OCI-LY7 (cell line): ENCODE results near the gene NHLRC1. TPM values are rescaled to one million over a fixed set of nuclear protein-coding genes. Genes with fewer than 3 reads are reported as not detected.

Experiments
- BruUV-seq: library from RNA; stranded (reverse); fragments of 400-500 nt; replicated peaks from 2 replicates; lab custom pipeline; 2021; lab: Mats Ljungman, UMichigan
- CTCF ChIA-PET: fragments of 300-600 bp; sonication (Branson Sonifier 250); formaldehyde crosslinking; loops from one replicate; lab custom pipeline; 2022; ENCODE audit warnings: antibody characterized with exemption; ENCODE audit not compliant: unreplicated experiment; lab: Charles Lee
- POLR2A ChIA-PET: fragments of 300-600 bp; sonication (Branson Sonifier 250); formaldehyde crosslinking; loops from one replicate; lab custom pipeline; 2022; ENCODE audit warnings: antibody characterized with exemption; lab: Charles Lee
- DNase-seq: peaks from one replicate; pipeline ENCODE4 v3.0.0-alpha.2; 2015; ENCODE audit warnings: low spot score
- H2AFZ ChIP-seq: fragments of 200-600 bp; sonication (generic), shearing (Covaris generic); 2 replicates; pipeline ENCODE4 v1.6.1; 2014; ENCODE audit warnings: mild to moderate bottlenecking, antibody characterized with exemption, low read length, moderate library complexity
- H3K27ac ChIP-seq: fragments of 200-600 bp; sonication (generic); 2 replicates; pipeline ENCODE4 v1.5.1; 2014; ENCODE audit warnings: mixed run types, low read depth, mild to moderate bottlenecking, moderate library complexity, low read length, inconsistent platforms; ENCODE audit not compliant: poor library complexity, severe bottlenecking
- H3K36me3 ChIP-seq: fragments of 200-600 bp; sonication (generic); 2 replicates; pipeline ENCODE4 v1.6.1; 2014; ENCODE audit warnings: mild to moderate bottlenecking, antibody characterized with exemption, low read length, moderate library complexity, mixed read lengths; ENCODE audit not compliant: insufficient read depth
- H3K4me1 ChIP-seq: fragments of 200-600 bp; sonication (generic); 2 replicates; pipeline ENCODE4 v1.5.1; 2014; ENCODE audit warnings: mild to moderate bottlenecking, low read length; ENCODE audit not compliant: insufficient read depth, poor library complexity, severe bottlenecking
- H3K4me2 ChIP-seq: fragments of 200-600 bp; sonication (generic); 2 replicates; pipeline ENCODE4 v1.6.1; 2014; ENCODE audit warnings: mild to moderate bottlenecking, low read length
- H3K4me3 ChIP-seq: fragments of 200-600 bp; sonication (generic); 2 replicates; pipeline ENCODE4 v1.5.1; 2014; ENCODE audit warnings: mild to moderate bottlenecking, low read depth, low read length; ENCODE audit not compliant: poor library complexity, severe bottlenecking
- H3K79me2 ChIP-seq: fragments of 200-600 bp; sonication (generic); 2 replicates; pipeline ENCODE4 v1.6.1; 2016; ENCODE audit warnings: low read depth, mild to moderate bottlenecking, low read length, moderate library complexity, mixed read lengths; ENCODE audit not compliant: insufficient read depth
- H3K9me2 ChIP-seq: fragments of 200-600 bp; sonication (generic); 2 replicates; pipeline ENCODE4 v1.6.1; 2016; ENCODE audit warnings: mild to moderate bottlenecking, low read length, mixed read lengths; ENCODE audit not compliant: insufficient read depth
- H3K9me3 ChIP-seq: fragments of 200-600 bp; sonication (generic); 2 replicates; pipeline ENCODE4 v1.6.1; 2014; ENCODE audit warnings: mild to moderate bottlenecking, mixed run types, low read length, mixed read lengths
- H4K20me1 ChIP-seq: fragments of 200-600 bp; sonication (generic); 2 replicates; pipeline ENCODE4 v1.6.1; 2014; ENCODE audit warnings: mild to moderate bottlenecking, antibody characterized with exemption, low read length, moderate library complexity, mixed read lengths; ENCODE audit not compliant: insufficient read depth
- CTCF ChIP-seq: fragments of 200-600 bp; sonication (generic); conservative IDR thresholded peaks from 2 replicates; pipeline ENCODE4 v1.5.1; 2014; ENCODE audit warnings: mild to moderate bottlenecking, antibody characterized with exemption, low read length, moderate library complexity, mixed read lengths
- EZH2phosphoT487 ChIP-seq: fragments of 200-600 bp; sonication (generic); IDR thresholded peaks from 2 replicates; pipeline ENCODE4 v1.6.1; 2018; ENCODE audit warnings: low read depth, borderline replicate concordance, mild to moderate bottlenecking, mixed run types, antibody characterized with exemption, low read length, moderate library complexity, mixed read lengths
- intact Hi-C: fragments of 100-400 bp; cut with micrococcal nuclease; formaldehyde crosslinking; loops from one replicate; pipeline ENCODE4 v1.10.0; 2022; ENCODE audit not compliant: unreplicated experiment
- total RNA-seq, 2 experiments: library from RNA; depleted of rRNA in 1 of 2; stranded (reverse); fragments of >200 nt in 1 of 2; shearing (Covaris generic) in 1 of 2; gene quantifications; 2 replicates each; pipeline ENCODE4 v1.2.3, GENCODE V29; 2014 to 2022

Gene NHLRC1
- total RNA-seq, 2 experiments from 2014 or later = not detected

- POLR2A ChIA-PET = interaction anchor here (0.6 to 0.7 kb wide), 4 partner anchors 15 to 1787 kb away, joined by 4 to 6 read pairs (median 4); no protein-coding TSS in a partner anchor
- no TSS peak for BruUV-seq
- no peaks in the 10 kb centered on the region for H4K20me1 ChIP-seq
- H3K4me1 ChIP-seq = no peaks in the 10 kb centered on the region
- no peak for DNase-seq
- H3K4me3 ChIP-seq = no peak overlapping the region
- H3K27ac ChIP-seq = no peak overlapping the region
- no peak overlapping the region for H3K4me2 ChIP-seq
- H3K36me3 ChIP-seq = no peaks in the 10 kb centered on the region
- CTCF ChIA-PET = no interaction called here
- H3K79me2 ChIP-seq = no peaks in the 10 kb centered on the region
- H3K9me2 ChIP-seq = no peaks in the 10 kb centered on the region
- H2AFZ ChIP-seq = no peak overlapping the region
- H3K9me3 ChIP-seq = no peaks in the 10 kb centered on the region
- intact Hi-C loops = no loop called here
- TF ChIP-seq EZH2phosphoT487 (no peak), CTCF (no peak)
These were observed 3.2 kb downstream of the NHLRC1 start for GRCh38 chr6:18119236-18119635.

- POLR2A ChIA-PET = interaction anchor here (0.6 to 0.7 kb wide), 2 partner anchors 1699 to 1788 kb away, joined by 4 to 6 read pairs; no protein-coding TSS in a partner anchor
- DNase-seq = no peak
- Histone ChIP-seq H3K4me3 (no peak overlapping the region), H2AFZ (no peak overlapping the region), H3K79me2 (no peaks in the 10 kb centered on the region), H3K27ac (no peak overlapping the region), H4K20me1 (no peaks in the 10 kb centered on the region), H3K4me2 (no peak overlapping the region), H3K9me2 (no peaks in the 10 kb centered on the region), H3K4me1 (no peaks in the 10 kb centered on the region), H3K36me3 (no peaks in the 10 kb centered on the region), H3K9me3 (no peaks in the 10 kb centered on the region)
- no TSS peak for BruUV-seq
- no peak for TF ChIP-seq EZH2phosphoT487
- TF ChIP-seq CTCF = no peak
- CTCF ChIA-PET = interaction anchor here (1.0 kb wide), 1 partner anchor 32 kb away, joined by 3 read pairs; no protein-coding TSS in a partner anchor
- intact Hi-C loops = no loop called here
These were observed 4.1 kb downstream of the NHLRC1 start for GRCh38 chr6:18118330-18118729.

GRCh38 chr6:18117136-18117535 is 5.3 kb downstream of the NHLRC1 start:
- no peak for DNase-seq
- CTCF ChIA-PET = interaction anchor here (1.0 kb wide), 1 partner anchor 33 kb away, joined by 3 read pairs; no protein-coding TSS in a partner anchor
- POLR2A ChIA-PET = no interaction called here
- TF ChIP-seq EZH2phosphoT487 (no peak), CTCF (no peak)
- H3K4me3 ChIP-seq = no peak overlapping the region
- H3K4me2 ChIP-seq = no peak overlapping the region
- H3K9me3 ChIP-seq = no peaks in the 10 kb centered on the region
- no peak overlapping the region for H2AFZ ChIP-seq
- H3K27ac ChIP-seq = no peak overlapping the region
- no peaks in the 10 kb centered on the region for H3K36me3 ChIP-seq
- H4K20me1 ChIP-seq = no peaks in the 10 kb centered on the region
- no TSS peak for BruUV-seq
- H3K9me2 ChIP-seq = no peaks in the 10 kb centered on the region
- H3K4me1 ChIP-seq = no peaks in the 10 kb centered on the region
- intact Hi-C loops = no loop called here
- H3K79me2 ChIP-seq = no peaks in the 10 kb centered on the region
